Measurements from ENCODE around the gene GARS1.

Gene GARS1

DNA sequence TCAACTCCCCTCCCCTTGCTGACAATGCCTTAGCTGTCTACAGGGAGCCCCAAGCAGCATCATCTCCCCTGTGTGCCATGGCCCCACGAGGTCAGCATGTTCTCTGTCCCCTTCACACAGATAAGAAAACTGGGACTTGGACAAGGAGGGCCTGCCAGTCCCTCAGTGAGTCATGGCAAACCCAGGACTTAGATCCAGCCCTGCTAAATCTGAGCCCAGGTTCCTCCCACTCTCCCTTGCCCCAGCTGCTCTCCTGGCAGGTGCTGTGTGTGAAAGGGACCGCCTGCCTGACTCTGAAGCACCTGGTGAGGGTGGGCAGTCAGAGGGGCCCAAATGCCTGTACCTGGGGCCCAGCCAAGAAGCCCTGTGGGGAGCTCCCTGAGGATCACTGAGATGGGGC, 80.2 kb downstream of the GARS1 start (continued):
- TF ChIP-seq GLI4 (tag by site-specific recombination; IDR thresholded peaks at IDR 0.05): no peak
- no peak for TF ChIP-seq GLIS2 (tag by site-specific recombination; IDR thresholded peaks at IDR 0.05)
- TF ChIP-seq, protein P1, sequence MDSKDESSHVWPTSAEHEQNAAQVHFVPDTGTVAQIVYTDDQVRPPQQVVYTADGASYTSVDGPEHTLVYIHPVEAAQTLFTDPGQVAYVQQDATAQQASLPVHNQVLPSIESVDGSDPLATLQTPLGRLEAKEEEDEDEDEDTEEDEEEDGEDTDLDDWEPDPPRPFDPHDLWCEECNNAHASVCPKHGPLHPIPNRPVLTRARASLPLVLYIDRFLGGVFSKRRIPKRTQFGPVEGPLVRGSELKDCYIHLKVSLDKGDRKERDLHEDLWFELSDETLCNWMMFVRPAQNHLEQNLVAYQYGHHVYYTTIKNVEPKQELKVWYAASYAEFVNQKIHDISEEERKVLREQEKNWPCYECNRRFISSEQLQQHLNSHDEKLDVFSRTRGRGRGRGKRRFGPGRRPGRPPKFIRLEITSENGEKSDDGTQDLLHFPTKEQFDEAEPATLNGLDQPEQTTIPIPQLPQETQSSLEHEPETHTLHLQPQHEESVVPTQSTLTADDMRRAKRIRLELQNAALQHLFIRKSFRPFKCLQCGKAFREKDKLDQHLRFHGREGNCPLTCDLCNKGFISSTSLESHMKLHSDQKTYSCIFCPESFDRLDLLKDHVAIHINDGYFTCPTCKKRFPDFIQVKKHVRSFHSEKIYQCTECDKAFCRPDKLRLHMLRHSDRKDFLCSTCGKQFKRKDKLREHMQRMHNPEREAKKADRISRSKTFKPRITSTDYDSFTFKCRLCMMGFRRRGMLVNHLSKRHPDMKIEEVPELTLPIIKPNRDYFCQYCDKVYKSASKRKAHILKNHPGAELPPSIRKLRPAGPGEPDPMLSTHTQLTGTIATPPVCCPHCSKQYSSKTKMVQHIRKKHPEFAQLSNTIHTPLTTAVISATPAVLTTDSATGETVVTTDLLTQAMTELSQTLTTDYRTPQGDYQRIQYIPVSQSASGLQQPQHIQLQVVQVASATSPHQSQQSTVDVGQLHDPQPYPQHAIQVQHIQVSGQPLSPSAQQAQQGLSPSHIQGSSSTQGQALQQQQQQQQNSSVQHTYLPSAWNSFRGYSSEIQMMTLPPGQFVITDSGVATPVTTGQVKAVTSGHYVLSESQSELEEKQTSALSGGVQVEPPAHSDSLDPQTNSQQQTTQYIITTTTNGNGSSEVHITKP (tag by site-specific recombination; IDR thresholded peaks at IDR 0.05): no peak
- TF ChIP-seq REPIN1 (tag by site-specific recombination; IDR thresholded peaks at IDR 0.05; ENCODE audit: low read depth): no peak
- TF ChIP-seq, protein P2, sequence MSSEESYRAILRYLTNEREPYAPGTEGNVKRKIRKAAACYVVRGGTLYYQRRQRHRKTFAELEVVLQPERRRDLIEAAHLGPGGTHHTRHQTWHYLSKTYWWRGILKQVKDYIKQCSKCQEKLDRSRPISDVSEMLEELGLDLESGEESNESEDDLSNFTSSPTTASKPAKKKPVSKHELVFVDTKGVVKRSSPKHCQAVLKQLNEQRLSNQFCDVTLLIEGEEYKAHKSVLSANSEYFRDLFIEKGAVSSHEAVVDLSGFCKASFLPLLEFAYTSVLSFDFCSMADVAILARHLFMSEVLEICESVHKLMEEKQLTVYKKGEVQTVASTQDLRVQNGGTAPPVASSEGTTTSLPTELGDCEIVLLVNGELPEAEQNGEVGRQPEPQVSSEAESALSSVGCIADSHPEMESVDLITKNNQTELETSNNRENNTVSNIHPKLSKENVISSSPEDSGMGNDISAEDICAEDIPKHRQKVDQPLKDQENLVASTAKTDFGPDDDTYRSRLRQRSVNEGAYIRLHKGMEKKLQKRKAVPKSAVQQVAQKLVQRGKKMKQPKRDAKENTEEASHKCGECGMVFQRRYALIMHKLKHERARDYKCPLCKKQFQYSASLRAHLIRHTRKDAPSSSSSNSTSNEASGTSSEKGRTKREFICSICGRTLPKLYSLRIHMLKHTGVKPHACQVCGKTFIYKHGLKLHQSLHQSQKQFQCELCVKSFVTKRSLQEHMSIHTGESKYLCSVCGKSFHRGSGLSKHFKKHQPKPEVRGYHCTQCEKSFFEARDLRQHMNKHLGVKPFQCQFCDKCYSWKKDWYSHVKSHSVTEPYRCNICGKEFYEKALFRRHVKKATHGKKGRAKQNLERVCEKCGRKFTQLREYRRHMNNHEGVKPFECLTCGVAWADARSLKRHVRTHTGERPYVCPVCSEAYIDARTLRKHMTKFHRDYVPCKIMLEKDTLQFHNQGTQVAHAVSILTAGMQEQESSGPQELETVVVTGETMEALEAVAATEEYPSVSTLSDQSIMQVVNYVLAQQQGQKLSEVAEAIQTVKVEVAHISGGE (tag by site-specific recombination; conservative IDR thresholded peaks at IDR 0.05; ENCODE audit: low read depth): no peak

DNA sequence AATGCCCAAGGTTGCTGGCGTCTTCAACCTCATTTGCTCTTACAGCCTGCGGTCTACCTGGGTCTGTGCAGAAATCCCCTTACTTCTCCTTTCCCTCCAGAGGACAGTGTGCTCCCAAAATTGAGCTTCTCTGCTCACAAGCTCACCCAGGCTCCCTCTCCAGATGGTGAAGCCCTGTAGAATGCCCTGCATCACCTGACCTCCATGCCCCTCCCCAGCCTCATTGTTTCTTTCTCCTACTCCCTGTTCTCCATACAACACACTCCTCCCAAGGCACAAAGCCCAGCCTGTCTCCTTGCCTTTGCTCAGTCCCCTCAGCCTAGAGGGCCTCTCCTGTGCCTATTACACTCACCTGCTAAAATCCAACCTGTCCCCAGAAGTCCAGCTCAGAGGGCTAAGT, 84.1 kb downstream of the GARS1 start:
- CTCF ChIA-PET: interaction anchor here (1.0 kb wide), 1 partner anchor 444 kb away, joined by 3 read pairs; no protein-coding TSS in a partner anchor
- Histone ChIP-seq H3K9me3 (ENCODE audit: control insufficient read depth, insufficient read depth, low read depth, low read length) (no peaks in the 10 kb centered on the region), H3K4me3 (ENCODE audit: low read depth, low read length) (no peak overlapping the region), H3K27ac (ENCODE audit: extremely low read depth, low read depth, low read length) (no peak overlapping the region), H3K4me1 (ENCODE audit: control insufficient read depth, insufficient read depth, low read length) (no peaks in the 10 kb centered on the region), H3K36me3 (ENCODE audit: control insufficient read depth in 2 of 2, insufficient read depth in 1 of 2, low read length in 2 of 2) (no peaks in the 10 kb centered on the region)
- TF ChIP-seq ZNF335 (tag by site-specific recombination; conservative IDR thresholded peaks at IDR 0.05) (no peak), ZBTB1 (tag by site-specific recombination; IDR thresholded peaks at IDR 0.05) (no peak), ZNF558 (tag by site-specific recombination; IDR thresholded peaks at IDR 0.05) (no peak), SETDB1 (IDR thresholded peaks at IDR 0.05; ENCODE audit: insufficient read length, low read length) (no peak)
- TF ChIP-seq, protein P3, sequence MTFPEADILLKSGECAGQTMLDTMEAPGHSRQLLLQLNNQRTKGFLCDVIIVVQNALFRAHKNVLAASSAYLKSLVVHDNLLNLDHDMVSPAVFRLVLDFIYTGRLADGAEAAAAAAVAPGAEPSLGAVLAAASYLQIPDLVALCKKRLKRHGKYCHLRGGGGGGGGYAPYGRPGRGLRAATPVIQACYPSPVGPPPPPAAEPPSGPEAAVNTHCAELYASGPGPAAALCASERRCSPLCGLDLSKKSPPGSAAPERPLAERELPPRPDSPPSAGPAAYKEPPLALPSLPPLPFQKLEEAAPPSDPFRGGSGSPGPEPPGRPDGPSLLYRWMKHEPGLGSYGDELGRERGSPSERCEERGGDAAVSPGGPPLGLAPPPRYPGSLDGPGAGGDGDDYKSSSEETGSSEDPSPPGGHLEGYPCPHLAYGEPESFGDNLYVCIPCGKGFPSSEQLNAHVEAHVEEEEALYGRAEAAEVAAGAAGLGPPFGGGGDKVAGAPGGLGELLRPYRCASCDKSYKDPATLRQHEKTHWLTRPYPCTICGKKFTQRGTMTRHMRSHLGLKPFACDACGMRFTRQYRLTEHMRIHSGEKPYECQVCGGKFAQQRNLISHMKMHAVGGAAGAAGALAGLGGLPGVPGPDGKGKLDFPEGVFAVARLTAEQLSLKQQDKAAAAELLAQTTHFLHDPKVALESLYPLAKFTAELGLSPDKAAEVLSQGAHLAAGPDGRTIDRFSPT (tag by site-specific recombination; IDR thresholded peaks at IDR 0.05): no peak
- POLR2A ChIA-PET: no interaction called here

DNA sequence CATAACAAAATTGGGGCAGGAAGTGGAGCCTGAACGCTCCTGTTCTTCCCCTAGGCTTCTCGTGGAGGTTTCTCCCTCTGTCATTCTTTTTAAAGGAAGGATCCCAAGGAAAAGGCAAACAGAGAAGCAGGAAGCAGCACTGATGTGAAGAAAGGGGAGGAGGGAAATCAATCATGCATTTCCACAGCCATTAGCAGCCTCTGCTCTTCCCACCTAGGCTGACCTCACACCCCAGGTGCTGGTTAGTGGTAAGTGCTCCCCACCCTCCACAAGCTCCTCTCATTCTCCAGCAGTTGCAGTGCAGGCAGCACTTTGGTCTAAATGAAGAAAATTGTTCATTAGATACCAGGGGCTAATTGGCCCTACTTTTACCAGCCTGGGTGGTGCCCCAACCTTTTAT, 85.0 kb downstream of the GARS1 start:
- no peak overlapping the region for H3K27ac ChIP-seq (ENCODE audit: extremely low read depth, low read depth, low read length)
- POLR2A ChIA-PET: no interaction called here
- H3K4me3 ChIP-seq (ENCODE audit: low read depth, low read length): no peak overlapping the region
- no peaks in the 10 kb centered on the region for H3K4me1 ChIP-seq (ENCODE audit: control insufficient read depth, insufficient read depth, low read length)
- CTCF ChIA-PET: interaction anchor here (0.7 to 1.4 kb wide), 2 partner anchors 15 to 17 kb away, joined by 3 read pairs; no protein-coding TSS in a partner anchor
- H3K9me3 ChIP-seq (ENCODE audit: control insufficient read depth, insufficient read depth, low read depth, low read length): no peaks in the 10 kb centered on the region
- H3K36me3 ChIP-seq (ENCODE audit: control insufficient read depth in 2 of 2, insufficient read depth in 1 of 2, low read length in 2 of 2): no peaks in the 10 kb centered on the region
- TF ChIP-seq ZNF394 (tag by site-specific recombination; IDR thresholded peaks at IDR 0.05; ENCODE audit: borderline replicate concordance): no peak
- no peak for TF ChIP-seq ZNF223 (tag by site-specific recombination; IDR thresholded peaks at IDR 0.05)
- no peak for TF ChIP-seq ZNF155 (tag by site-specific recombination; IDR thresholded peaks at IDR 0.05)
- no peak for TF ChIP-seq ZNF660 (tag by site-specific recombination; IDR thresholded peaks at IDR 0.05)
- TF ChIP-seq GLIS1 (tag by site-specific recombination; IDR thresholded peaks at IDR 0.05): no peak
- no peak for TF ChIP-seq KLF7 (tag by site-specific recombination; IDR thresholded peaks at IDR 0.05; ENCODE audit: borderline replicate concordance)
